Measurements from ENCODE around the gene SH3BP2.

Gene SH3BP2

GRCh38 chr4:2791518-2792395 lies 1.1 kb upstream of the SH3BP2 start:
- DNase-seq = no peak

GRCh38 chr4:2792396-2792710 lies 532 bp upstream of the SH3BP2 start:
- no peak for DNase-seq

GRCh38 chr4:2793586-2794485 lies 951 bp downstream of the SH3BP2 start:
- peak; percentile 28 for DNase-seq

DNA sequence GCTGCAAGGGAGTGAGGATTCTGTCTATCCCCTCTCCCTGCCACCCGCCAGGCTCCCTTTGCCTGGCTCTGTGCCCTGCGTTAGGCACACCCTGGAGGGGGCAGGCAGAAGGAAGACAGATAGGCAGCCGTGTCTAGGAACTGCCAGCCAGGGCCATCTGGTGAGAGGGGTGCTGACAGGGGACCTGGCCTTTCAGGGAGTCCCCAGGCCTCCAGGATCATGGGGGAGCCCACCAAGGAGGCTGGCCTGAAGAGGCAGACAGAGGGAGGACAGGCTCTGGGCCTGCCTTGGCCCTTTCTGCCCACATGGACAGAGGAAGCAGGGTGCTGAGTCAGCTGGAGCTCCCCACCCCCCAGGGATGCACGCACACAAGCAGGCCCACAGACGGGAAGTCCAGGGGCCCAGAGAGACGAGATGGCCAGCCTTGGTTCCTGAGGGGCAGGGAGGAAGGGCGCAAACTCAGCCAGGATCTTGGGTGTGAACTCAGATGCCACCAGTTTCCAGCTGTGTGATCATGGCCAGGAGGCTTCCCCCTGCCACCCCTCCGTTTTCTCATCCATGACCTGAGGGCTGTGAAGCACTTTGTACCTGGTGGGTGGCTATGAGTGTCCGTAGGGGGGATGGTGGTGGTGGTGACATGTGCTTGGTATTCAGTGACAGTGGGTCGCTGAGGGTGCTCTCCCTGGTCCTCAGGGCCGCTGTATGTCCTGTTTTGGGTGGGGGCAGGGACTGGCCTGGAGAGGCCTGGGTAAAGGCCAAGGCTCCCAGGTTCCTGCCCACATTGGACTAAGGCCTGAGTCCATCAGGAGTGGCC lies 1.8 kb downstream of the SH3BP2 start:
- no peak for DNase-seq

DNA sequence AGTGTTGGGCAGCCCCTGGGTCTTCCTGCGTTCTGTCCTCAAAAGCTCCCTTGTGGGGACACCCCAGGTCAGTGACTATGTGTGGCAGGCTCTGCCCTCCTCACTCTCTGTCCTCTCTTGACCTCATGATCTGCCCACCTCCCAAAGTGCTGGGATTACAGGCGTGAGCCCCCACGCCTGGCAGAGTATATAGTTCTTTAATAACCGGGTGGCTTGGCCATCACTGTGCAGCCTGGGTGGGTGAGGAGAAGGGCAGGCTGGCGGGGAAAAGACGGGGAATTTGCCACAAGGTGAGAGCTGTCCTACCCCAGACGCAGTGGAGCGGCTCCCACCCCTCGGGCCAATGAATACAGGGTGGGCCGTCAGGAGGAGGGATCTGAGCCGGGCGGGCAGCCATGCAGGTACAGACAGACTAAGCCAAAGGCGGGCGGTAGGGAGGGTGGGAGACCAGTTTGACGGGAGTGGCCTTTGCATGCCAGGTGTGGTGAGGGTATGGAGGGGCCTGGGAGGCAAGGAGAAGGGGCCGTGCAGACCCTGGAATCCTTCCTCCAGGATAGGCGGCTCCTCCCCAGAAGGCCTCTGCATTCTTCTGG lies 2.5 kb downstream of the SH3BP2 start:
- no peak for DNase-seq

- no peak for DNase-seq
Measured at GRCh38 chr4:2795893-2796848, 3.3 kb downstream of the SH3BP2 start.

DNA sequence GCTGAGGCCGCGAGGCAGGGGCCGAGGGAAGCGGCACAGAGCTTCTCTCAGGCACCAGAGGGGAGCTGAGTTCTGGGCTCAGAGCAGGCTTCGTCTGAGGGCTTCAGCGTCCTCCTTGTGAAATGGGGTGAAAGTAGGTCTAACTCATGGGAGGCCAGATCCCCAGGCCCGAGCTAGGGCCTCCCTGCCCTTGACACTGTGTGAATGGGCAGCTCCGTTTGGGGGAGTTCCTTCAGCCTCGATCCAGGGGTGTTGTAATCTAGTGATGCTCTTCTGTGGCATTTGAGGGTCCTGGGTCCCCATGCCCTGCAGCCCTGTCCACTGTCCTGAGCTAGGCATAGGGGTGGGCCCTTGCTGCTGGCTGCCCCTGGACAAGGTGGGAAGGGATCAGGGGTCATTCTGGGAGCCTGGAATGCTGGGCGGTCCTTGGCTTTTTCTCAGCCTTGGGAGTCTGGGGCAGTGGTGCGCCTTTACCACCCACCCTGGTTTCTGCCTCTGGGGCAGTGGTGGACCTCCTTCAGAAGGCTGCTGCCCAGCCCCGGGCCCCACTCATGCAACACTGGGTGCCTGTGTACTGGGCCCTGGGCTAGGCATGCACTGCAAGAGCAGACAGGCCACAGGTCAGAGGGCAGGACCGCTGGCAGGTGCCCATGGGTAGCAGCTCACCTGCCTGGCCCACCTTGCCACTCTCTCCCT lies 4.1 kb downstream of the SH3BP2 start:
- DNase-seq = no peak

- DNase-seq = peak; percentile 62
Measured at GRCh38 chr4:2797545-2798305, 4.8 kb downstream of the SH3BP2 start.

- peak; percentile 66 for DNase-seq
Measured at GRCh38 chr4:2798399-2799223, 5.7 kb downstream of the SH3BP2 start.

- DNase-seq = no peak
Measured at GRCh38 chr4:2799224-2799911, 6.5 kb downstream of the SH3BP2 start.

DNA sequence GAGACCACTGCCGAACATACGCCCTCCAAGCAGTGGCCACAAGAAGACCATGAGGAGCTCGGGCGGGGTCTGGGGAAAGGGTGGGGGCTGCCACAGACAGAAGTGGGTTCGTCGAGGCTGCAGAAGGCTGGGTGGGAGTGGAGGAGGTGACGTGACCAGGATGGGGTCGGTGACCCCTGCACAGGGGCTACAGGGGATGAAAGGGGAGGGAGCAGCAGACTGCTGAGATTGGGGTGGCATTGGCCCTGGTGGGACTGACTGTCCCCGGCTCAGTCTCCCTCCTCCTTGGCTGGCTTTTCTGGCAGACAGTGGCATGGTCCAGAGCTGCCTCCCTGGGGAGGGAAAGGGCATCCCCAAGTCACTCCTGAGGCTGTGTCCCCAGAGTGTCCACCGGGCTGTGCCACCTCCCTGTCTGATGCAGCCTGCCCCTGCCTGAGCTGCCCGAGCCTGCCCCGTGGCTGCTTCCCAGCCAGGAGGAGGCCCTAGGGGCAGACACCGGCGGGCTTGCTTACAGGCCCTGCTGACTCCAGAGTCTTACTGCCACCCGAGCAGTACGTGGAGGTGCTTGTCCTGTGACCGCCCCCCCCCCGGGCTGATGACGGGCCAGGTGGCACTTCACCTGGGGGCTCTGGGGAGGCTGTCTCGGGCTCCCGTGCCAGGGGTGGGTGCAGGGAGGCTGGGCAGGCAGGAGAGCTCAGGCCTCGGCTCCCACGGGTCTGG lies 7.2 kb downstream of the SH3BP2 start:
- no peak for DNase-seq

GRCh38 chr4:2800691-2801596 lies 8.1 kb downstream of the SH3BP2 start:
- DNase-seq = no peak

GRCh38 chr4:2802618-2803531 lies 10.0 kb downstream of the SH3BP2 start:
- DNase-seq = no peak

GRCh38 chr4:2803624-2804448 lies 11.0 kb downstream of the SH3BP2 start:
- DNase-seq = no peak
